Left renal pelvis (tissue), 4 donors: ENCODE measurements around the gene KRT31. TPM values are rescaled to one million over a fixed set of nuclear protein-coding genes. Genes with fewer than 3 reads are reported as not detected.
"Not testable (repeated sequence)": the region's sequence is repeated elsewhere in the genome, so short reads cannot be mapped to it uniquely, and the experiment has no call there.

Experiments used
- DNase-seq, 4 donors: peaks; one replicate each; pipeline ENCODE4 v3.0.0-alpha.2; 2013; ENCODE audit warnings: low read depth in 4 of 4, low spot score in 3 of 4
- polyA plus RNA-seq, 4 donors: library from polyadenylated mRNA; unstranded; fragments of 120-200 nt; gene quantifications; one replicate each; pipeline ENCODE4 v1.2.1, GENCODE V29; 2013; ENCODE audit not compliant: insufficient read length in 4 of 4

Gene KRT31
- polyA plus RNA-seq, 4 donors, result 0.08 TPM; not detected in 3

- DNase-seq, result no peak
These were observed 49.3 kb downstream of the KRT31 start for GRCh38 chr17:41347869-41348760.

- not testable (repeated sequence) for DNase-seq
These were observed 51.0 kb downstream of the KRT31 start for GRCh38 chr17:41346421-41346820.

- DNase-seq, result no peak
These were observed 51.4 kb downstream of the KRT31 start for GRCh38 chr17:41345992-41346391.

Other genes with a start within 250 kb of the KRT31 start
- gene KRTAP4-5, start 247.8 kb downstream of the KRT31 start, polyA plus RNA-seq, result not detected
- gene KRTAP4-4, start 236.9 kb downstream of the KRT31 start, polyA plus RNA-seq, result not detected
- not detected for gene KRTAP4-3, start 229.4 kb downstream of the KRT31 start, polyA plus RNA-seq
- not detected for gene KRTAP4-2, start 219.4 kb downstream of the KRT31 start, polyA plus RNA-seq
- gene KRTAP4-1, start 212.7 kb downstream of the KRT31 start, polyA plus RNA-seq, result not detected
- gene KRTAP9-1, start 207.7 kb downstream of the KRT31 start, polyA plus RNA-seq, result not detected
- not detected for gene KRTAP9-2, start 171.0 kb downstream of the KRT31 start, polyA plus RNA-seq
- not detected for gene KRTAP9-3, start 165.2 kb downstream of the KRT31 start, polyA plus RNA-seq
- gene KRTAP9-8, start 159.6 kb downstream of the KRT31 start, polyA plus RNA-seq, result not detected
- gene KRTAP9-4, start 147.9 kb downstream of the KRT31 start, polyA plus RNA-seq, result not detected
- not detected for gene KRTAP9-9, start 142.2 kb downstream of the KRT31 start, polyA plus RNA-seq
- gene KRTAP9-6, start 132.2 kb downstream of the KRT31 start, polyA plus RNA-seq, result not detected
- gene KRTAP9-7, start 121.9 kb downstream of the KRT31 start, polyA plus RNA-seq, result not detected
- not detected for gene KRTAP29-1, start 94.8 kb downstream of the KRT31 start, polyA plus RNA-seq
- gene KRTAP16-1, start 88.3 kb downstream of the KRT31 start, polyA plus RNA-seq, result not detected
- not detected for gene KRTAP17-1, start 81.9 kb downstream of the KRT31 start, polyA plus RNA-seq
- gene KRT33A, start 46.8 kb downstream of the KRT31 start, polyA plus RNA-seq, result not detected
- gene KRT33B, start 27.8 kb downstream of the KRT31 start, polyA plus RNA-seq, result not detected
- gene KRT34, start 15.3 kb downstream of the KRT31 start, polyA plus RNA-seq, result not detected
- not detected for gene KRT37, start 27.0 kb upstream of the KRT31 start, polyA plus RNA-seq
- gene KRT38, start 43.4 kb upstream of the KRT31 start, polyA plus RNA-seq, result not detected
- gene KRT32, start 69.8 kb upstream of the KRT31 start, polyA plus RNA-seq, result not detected
- under 1 TPM in 2 of 4 donors, not detected in 2; 0.07 to 0.09 TPM for gene KRT35, start 83.5 kb upstream of the KRT31 start, polyA plus RNA-seq
- gene KRT36, start 92.3 kb upstream of the KRT31 start, polyA plus RNA-seq, result under 1 TPM in 1 of 4 donors, not detected in 3; 0.12 TPM
- 10 to 100 TPM in 1 of 4 donors, 1 to 10 TPM in 2, under 1 TPM in 1; 0.54 to 37.8 (median 1.9) TPM for gene KRT13, start 108.0 kb upstream of the KRT31 start, polyA plus RNA-seq
- gene KRT15, start 121.3 kb upstream of the KRT31 start, polyA plus RNA-seq, result 1 to 10 TPM in 3 of 4 donors, under 1 TPM in 1; 0.72 to 3.1 (median 1.6) TPM
- gene KRT19, start 130.7 kb upstream of the KRT31 start, polyA plus RNA-seq, result 100 to 1,000 TPM in 3 of 4 donors, 10 to 100 TPM in 1; 22.8 to 304 (median 176) TPM
- gene KRT9, start 174.5 kb upstream of the KRT31 start, polyA plus RNA-seq, result not detected
- gene KRT14, start 189.3 kb upstream of the KRT31 start, polyA plus RNA-seq, result under 1 TPM; 0.24 to 0.44 (median 0.36) TPM
- not detected for gene KRT16, start 215.2 kb upstream of the KRT31 start, polyA plus RNA-seq
- 1 to 10 TPM; 1.2 to 3.1 (median 1.5) TPM for gene KRT17, start 227.0 kb upstream of the KRT31 start, polyA plus RNA-seq